ENCODE measurements around the gene FAM184B.

Gene FAM184B

DNA sequence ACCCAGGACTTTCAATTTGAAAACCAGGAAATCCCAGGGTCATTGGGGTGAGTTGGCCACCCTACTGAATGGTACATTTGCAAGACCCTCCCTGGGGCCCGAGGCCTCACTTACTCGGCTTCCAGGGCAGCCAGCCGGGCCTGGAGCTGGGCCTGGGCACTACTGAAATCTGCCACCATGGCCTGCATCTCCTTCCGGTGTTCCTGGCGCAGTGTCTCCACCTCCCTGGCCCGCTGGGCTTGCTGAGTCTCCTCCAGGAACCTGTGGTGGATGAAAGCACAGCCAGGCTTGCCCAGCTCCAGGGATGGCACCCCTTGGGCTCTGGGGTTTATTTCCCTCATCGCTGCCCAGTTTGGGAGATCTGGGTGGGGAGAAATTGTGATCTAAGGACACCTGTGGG lies 142.3 kb downstream of the FAM184B start:
- DNase-seq (ENCODE audit: low read depth), result no peak
- TF ChIP-seq, protein P1, sequence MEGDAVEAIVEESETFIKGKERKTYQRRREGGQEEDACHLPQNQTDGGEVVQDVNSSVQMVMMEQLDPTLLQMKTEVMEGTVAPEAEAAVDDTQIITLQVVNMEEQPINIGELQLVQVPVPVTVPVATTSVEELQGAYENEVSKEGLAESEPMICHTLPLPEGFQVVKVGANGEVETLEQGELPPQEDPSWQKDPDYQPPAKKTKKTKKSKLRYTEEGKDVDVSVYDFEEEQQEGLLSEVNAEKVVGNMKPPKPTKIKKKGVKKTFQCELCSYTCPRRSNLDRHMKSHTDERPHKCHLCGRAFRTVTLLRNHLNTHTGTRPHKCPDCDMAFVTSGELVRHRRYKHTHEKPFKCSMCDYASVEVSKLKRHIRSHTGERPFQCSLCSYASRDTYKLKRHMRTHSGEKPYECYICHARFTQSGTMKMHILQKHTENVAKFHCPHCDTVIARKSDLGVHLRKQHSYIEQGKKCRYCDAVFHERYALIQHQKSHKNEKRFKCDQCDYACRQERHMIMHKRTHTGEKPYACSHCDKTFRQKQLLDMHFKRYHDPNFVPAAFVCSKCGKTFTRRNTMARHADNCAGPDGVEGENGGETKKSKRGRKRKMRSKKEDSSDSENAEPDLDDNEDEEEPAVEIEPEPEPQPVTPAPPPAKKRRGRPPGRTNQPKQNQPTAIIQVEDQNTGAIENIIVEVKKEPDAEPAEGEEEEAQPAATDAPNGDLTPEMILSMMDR (conservative IDR thresholded peaks at IDR 0.05; ENCODE audit: low read length), result no peak
- H3K4me3 ChIP-seq (ENCODE audit: low read length), result no peak overlapping the region

DNA sequence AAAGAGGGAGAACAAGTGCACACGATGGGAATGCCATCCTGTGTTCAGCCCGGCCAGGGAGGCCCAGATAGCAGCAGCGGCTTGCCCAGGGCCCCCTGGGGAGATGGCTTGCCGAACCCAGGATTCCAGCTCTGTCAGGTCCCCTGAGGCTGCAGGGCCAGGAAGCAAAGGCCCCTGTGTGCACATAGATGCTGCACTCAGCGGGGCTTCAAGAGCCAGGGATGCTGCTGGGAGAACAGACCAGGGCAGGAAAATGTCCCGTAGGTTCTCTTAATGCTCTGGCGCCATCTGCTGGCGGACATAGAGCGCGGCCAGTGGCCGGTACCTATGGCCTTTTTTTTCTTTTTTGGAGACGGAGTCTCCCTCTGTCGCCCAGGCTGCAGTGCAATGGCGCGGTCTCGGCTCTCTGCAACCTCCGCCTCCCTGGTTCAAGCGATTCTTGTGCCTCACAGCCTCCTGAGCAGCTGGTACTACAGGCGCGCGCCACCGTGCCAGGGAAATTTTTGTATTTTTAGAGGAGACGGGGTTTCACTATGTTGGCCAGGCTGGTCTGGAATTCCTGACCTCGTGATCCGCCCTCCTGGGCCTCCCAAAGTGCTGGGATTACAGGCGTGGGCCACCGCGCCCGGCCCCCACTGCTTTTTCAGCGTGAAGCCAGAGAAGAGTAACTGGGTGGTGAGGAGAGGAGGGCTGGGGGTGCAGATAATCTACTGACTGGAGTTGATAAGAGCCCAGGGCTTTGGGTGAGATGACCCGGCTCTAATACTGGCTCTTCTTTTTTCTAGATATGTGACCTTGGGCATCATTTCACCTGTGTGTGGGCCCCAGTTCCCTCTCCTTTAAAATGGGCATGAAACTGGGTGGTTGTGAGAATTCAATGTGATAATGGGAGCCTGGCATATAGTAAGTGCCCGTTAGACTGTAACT lies 144.5 kb downstream of the FAM184B start:
- no peak overlapping the region for H3K4me3 ChIP-seq (ENCODE audit: low read length)
- TF ChIP-seq, protein P1 (conservative IDR thresholded peaks at IDR 0.05; ENCODE audit: low read length), result peak; percentile 83
- peak; percentile 64 for DNase-seq (ENCODE audit: low read depth)

- DNase-seq (ENCODE audit: low read depth), result no peak
- no peak overlapping the region for H3K4me3 ChIP-seq (ENCODE audit: low read length)
- TF ChIP-seq, protein P1 (conservative IDR thresholded peaks at IDR 0.05; ENCODE audit: low read length), result no peak
These were observed 145.1 kb downstream of the FAM184B start for GRCh38 chr4:17636341-17636695.

- H3K4me3 ChIP-seq (ENCODE audit: low read length), result no peak overlapping the region
- TF ChIP-seq, protein P1 (conservative IDR thresholded peaks at IDR 0.05; ENCODE audit: low read length), result no peak
- DNase-seq (ENCODE audit: low read depth), result no peak
These were observed 146.4 kb downstream of the FAM184B start for GRCh38 chr4:17635056-17635455.

GRCh38 chr4:17633600-17633999 lies 147.8 kb downstream of the FAM184B start:
- no peak overlapping the region for H3K4me3 ChIP-seq (ENCODE audit: low read length)
- DNase-seq (ENCODE audit: low read depth), result no peak
- TF ChIP-seq, protein P1 (conservative IDR thresholded peaks at IDR 0.05; ENCODE audit: low read length), result no peak

DNA sequence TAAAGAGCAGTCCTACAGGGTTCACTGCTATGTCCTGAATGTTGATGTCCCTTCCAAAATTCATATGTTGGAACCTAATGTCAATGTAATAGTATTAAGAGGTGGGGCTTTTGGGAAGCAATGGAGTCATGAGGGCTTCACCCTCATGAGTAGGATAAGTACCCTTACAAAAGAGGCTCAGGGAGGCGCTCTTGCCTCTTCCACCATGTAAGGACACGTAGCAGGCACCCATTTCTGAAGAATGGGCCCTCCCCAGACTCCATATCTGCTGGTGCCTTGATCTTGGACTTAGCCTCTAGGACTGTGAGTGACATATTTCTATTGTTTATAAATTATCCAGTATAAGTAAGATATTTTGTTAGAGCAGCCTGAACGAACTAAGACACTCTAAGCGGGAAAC lies 151.2 kb downstream of the FAM184B start:
- DNase-seq (ENCODE audit: low read depth), result no peak
- no peak overlapping the region for H3K4me3 ChIP-seq (ENCODE audit: low read length)
- TF ChIP-seq, protein P1 (conservative IDR thresholded peaks at IDR 0.05; ENCODE audit: low read length), result no peak

GRCh38 chr4:17624821-17625220 lies 156.6 kb downstream of the FAM184B start:
- no peak for DNase-seq (ENCODE audit: low read depth)
- no peak overlapping the region for H3K4me3 ChIP-seq (ENCODE audit: low read length)
- TF ChIP-seq, protein P1 (conservative IDR thresholded peaks at IDR 0.05; ENCODE audit: low read length), result no peak

Measured in AG10803 (cell line).